ENCODE data around the gene MRPL33. TPM values are rescaled to one million over a fixed set of nuclear protein-coding genes. Genes with fewer than 3 reads are reported as not detected.

MRPL33 gene
- total RNA-seq, 1 donor from 2014 or later: 48.3 TPM

- H3K4me3 Mint-ChIP-seq: no peak overlapping the region
- no peaks in the 10 kb centered on the region for H3K36me3 Mint-ChIP-seq
- no peak for DNase-seq (ENCODE audit: low spot score in 2 of 2, unreplicated experiment in 2 of 2)
- H3K4me1 Mint-ChIP-seq: peaks cover 15% of the 10 kb centered on the region
- no peak for TF ChIP-seq CTCF (IDR thresholded peaks at IDR 0.05; ENCODE audit: unreplicated experiment)
- H3K27ac Mint-ChIP-seq: no peak overlapping the region
- H3K9me3 Mint-ChIP-seq: no peaks in the 10 kb centered on the region
- no peaks in the 10 kb centered on the region for H3K27me3 Mint-ChIP-seq (ENCODE audit: low read depth)
Measured at GRCh38 chr2:27803046-27803445, 31.5 kb downstream of the MRPL33 start.

GRCh38 chr2:27804146-27804545 is 32.6 kb downstream of the MRPL33 start:
- Mint-ChIP-seq H3K9me3 (no peaks in the 10 kb centered on the region), H3K27ac (no peak overlapping the region), H3K27me3 (ENCODE audit: low read depth) (no peaks in the 10 kb centered on the region), H3K36me3 (no peaks in the 10 kb centered on the region), H3K4me3 (no peak overlapping the region), H3K4me1 (peaks cover 6% of the 10 kb centered on the region)
- no peak for DNase-seq (ENCODE audit: low spot score in 2 of 2, unreplicated experiment in 2 of 2)
- no peak for TF ChIP-seq CTCF (IDR thresholded peaks at IDR 0.05; ENCODE audit: unreplicated experiment)

GRCh38 chr2:27805180-27805579 is 33.7 kb downstream of the MRPL33 start:
- no peak for DNase-seq (ENCODE audit: low spot score in 2 of 2, unreplicated experiment in 2 of 2)
- TF ChIP-seq CTCF (IDR thresholded peaks at IDR 0.05; ENCODE audit: unreplicated experiment): no peak
- Mint-ChIP-seq H3K4me3 (no peak overlapping the region), H3K36me3 (no peaks in the 10 kb centered on the region), H3K27me3 (ENCODE audit: low read depth) (no peaks in the 10 kb centered on the region), H3K9me3 (no peaks in the 10 kb centered on the region), H3K4me1 (no peaks in the 10 kb centered on the region), H3K27ac (peak overlapping the region; percentile 64)

GRCh38 chr2:27806311-27807059 is 35.0 kb downstream of the MRPL33 start:
- H3K27ac Mint-ChIP-seq: no peak overlapping the region
- no peak for TF ChIP-seq CTCF (IDR thresholded peaks at IDR 0.05; ENCODE audit: unreplicated experiment)
- H3K4me1 Mint-ChIP-seq: no peaks in the 10 kb centered on the region
- DNase-seq (ENCODE audit: low spot score in 2 of 2, unreplicated experiment in 2 of 2): no peak
- no peaks in the 10 kb centered on the region for H3K9me3 Mint-ChIP-seq
- no peaks in the 10 kb centered on the region for H3K36me3 Mint-ChIP-seq
- H3K27me3 Mint-ChIP-seq (ENCODE audit: low read depth): no peaks in the 10 kb centered on the region
- no peak overlapping the region for H3K4me3 Mint-ChIP-seq

- TF ChIP-seq CTCF (IDR thresholded peaks at IDR 0.05; ENCODE audit: unreplicated experiment): peak; percentile 49
- H3K27me3 Mint-ChIP-seq (ENCODE audit: low read depth): no peaks in the 10 kb centered on the region
- H3K4me1 Mint-ChIP-seq: no peaks in the 10 kb centered on the region
- H3K9me3 Mint-ChIP-seq: no peaks in the 10 kb centered on the region
- H3K27ac Mint-ChIP-seq: no peak overlapping the region
- DNase-seq (ENCODE audit: low spot score in 2 of 2, unreplicated experiment in 2 of 2): no peak
- H3K4me3 Mint-ChIP-seq: no peak overlapping the region
- H3K36me3 Mint-ChIP-seq: peaks cover 2% of the 10 kb centered on the region
Measured at GRCh38 chr2:27807476-27807875, 36.0 kb downstream of the MRPL33 start.
